NCI-H2227 (cell line): ENCODE data around the gene CIDEC.

ENCODE experiments used
- DNase-seq: peaks from one replicate; lab custom pipeline; 2025; ENCODE audit not compliant: unreplicated experiment; lab: John Stamatoyannopoulos, UW

The CIDEC gene, protein sequence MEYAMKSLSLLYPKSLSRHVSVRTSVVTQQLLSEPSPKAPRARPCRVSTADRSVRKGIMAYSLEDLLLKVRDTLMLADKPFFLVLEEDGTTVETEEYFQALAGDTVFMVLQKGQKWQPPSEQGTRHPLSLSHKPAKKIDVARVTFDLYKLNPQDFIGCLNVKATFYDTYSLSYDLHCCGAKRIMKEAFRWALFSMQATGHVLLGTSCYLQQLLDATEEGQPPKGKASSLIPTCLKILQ

DNA sequence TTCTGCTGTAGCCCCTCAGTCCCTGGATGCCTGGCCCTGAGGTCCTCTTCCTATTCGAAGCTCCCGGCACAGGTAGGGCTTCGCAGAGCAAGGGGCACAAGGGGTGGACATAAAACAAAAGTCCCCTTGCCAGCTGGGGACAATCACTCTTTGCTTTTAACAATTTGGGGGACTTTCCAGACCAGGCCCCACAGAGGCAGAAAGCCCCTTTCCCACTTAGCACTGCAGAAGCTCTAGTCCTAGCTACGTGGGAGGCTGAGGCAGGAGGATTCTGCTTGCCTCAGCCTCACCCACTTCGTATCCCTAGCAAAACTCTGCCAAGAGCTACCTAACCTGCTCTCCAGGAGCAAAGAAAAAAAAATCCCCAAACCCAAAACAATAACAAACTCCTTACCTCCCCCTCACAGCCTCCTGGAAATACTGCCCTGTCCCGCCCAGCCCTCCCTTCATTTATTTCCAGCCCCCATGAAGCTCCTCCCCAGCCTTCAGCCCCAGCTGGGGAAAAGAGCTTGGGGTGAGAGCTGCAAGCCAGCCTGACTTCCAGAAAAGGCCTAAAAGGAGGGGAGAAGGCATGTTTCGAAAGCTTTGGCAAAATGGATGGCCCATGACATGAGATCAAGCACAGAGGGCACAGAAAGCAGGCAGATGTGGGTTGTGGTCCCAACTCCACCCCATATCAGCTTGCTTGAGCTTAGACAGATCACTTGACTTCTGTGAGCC, at the start of gene CIDEC:
Gene CIDEC, minus strand, starts transcription at position 424 of the 720 bp plus-strand sequence. CDS start 1,767 bp downstream, outside the sequence.
- DNase-seq: no peak

DNA sequence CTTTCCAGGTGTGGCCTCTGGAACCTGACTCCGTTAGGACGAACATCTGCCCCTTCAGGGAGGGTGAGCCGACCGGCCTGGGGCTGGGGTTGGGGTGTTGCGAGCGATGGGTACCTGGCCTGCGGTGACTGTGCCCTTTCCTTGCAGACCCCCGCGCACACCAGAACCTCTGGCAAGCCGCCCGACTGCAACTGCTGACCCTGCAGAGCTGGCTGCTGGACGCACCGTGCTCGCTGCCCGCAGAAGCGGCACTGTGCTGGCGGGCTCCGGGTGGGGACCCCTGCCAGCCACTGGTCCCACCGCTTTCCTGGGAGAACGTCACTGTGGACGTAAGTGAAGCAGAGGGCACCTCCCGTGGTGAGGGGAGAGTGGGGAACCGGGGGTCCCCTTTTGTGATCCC, 48.1 kb upstream of the CIDEC start:
- DNase-seq: no peak

DNA sequence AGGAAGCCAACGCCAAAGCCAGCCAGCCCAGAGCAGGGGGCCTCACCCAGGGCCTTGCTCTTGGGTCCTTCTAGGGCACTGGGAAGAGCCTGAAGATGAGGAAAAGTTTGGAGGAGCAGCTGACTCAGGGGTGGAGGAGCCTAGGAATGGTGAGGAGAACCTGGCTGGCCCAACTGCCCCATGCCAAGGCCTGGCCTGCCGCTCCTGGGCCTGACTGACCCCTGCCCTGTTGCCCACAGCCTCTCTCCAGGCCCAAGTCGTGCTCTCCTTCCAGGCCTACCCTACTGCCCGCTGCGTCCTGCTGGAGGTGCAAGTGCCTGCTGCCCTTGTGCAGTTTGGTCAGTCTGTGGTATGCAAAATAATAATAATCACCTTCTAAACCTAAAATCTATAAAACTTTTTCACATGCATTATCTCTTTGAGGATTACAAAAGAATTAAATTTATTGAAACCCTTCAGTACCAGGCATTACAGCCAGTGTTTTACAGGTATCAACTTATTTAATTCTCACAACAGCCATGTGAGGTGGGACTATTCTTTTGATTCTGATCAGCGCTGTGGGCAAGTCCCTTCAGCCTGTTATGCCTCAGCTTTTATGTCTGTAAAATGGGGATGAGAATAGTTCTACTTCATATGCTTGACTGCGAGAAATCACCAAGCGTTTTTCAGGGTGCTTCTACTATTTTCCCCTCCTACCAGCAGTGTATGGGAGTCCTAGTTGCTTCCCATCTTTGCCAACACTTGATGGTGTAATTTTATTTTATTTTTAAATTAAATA, 38.4 kb upstream of the CIDEC start:
- no peak for DNase-seq

DNA sequence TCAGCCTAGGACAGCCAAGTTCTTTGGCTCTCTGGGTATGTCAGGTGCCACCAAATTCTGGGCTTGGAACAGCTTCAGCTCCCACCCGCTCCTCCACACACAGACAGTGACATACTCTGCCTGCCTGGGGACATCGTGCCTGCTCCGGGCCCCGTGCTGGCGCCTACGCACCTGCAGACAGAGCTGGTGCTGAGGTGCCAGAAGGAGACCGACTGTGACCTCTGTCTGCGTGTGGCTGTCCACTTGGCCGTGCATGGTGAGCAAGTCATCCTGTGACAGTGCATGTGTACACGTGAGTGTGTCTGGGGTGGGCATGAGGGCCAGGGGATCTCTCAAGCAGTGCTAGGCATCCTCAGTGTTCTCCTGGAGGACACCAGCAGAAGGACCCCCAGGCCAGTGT, 37.8 kb upstream of the CIDEC start:
- no peak for DNase-seq

DNA sequence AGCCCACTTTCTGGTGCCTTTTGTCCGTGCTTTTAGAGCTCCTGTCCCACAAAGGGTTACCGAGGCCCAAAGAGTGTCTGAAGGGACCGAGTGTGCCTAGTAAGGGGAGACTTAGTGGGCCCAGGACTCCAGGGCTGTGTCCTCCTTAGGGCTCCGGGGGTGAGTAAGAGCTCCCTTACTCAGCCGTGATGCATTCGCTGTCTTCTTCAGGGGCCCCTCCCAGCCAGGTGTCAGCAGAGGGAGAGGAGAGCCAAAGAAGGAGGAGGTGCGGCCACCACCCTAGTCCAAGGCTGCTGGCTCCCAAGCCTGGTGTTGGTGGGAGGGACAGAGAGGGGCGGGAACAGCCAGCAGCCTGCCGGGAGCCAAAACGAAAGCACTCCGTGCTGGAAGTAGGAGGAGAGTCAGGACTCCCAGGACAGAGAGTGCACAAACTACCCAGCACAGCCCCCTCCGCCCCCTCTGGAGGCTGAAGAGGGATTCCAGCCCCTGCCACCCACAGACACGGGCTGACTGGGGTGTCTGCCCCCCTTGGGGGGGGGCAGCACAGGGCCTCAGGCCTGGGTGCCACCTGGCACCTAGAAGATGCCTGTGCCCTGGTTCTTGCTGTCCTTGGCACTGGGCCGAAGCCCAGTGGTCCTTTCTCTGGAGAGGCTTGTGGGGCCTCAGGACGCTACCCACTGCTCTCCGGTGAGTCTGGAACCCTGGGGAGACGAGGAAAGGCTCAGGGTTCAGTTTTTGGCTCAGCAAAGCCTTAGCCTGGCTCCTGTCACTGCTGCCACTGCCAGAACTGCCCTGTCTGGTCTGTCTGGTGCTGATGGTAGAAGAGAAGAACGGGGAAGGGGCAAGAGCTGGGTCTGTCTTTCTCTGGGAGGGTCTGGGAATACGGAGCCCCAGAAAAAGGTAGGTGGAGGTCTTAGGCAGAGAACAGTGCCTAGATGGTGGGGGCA, 37.0 kb upstream of the CIDEC start, which contains the start of gene IL17RC:
Gene IL17RC, plus strand, starts transcription at position 365 of the 947 bp plus-strand sequence. Its CDS starts 218 bp downstream, at position 583.
- DNase-seq: peak; percentile 69

DNA sequence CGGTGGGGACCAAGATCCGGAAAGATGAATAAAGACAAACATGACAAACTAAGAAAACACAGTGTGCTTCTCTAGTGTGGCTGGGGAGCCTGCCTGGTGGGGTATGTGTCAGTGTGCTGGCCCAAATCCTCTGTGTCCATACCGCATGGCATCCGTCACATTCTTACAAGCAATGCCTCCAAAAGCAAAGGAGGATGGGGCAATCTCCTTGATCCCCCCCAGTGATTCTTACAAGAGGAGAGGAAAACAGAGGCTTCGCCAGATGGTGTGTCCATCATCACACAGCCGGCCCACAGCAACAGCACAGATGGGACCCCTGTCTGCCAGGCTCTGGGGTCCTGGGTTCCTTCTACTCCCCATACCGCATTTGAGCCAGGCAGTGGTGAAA, 36.3 kb upstream of the CIDEC start:
- DNase-seq: no peak

DNA sequence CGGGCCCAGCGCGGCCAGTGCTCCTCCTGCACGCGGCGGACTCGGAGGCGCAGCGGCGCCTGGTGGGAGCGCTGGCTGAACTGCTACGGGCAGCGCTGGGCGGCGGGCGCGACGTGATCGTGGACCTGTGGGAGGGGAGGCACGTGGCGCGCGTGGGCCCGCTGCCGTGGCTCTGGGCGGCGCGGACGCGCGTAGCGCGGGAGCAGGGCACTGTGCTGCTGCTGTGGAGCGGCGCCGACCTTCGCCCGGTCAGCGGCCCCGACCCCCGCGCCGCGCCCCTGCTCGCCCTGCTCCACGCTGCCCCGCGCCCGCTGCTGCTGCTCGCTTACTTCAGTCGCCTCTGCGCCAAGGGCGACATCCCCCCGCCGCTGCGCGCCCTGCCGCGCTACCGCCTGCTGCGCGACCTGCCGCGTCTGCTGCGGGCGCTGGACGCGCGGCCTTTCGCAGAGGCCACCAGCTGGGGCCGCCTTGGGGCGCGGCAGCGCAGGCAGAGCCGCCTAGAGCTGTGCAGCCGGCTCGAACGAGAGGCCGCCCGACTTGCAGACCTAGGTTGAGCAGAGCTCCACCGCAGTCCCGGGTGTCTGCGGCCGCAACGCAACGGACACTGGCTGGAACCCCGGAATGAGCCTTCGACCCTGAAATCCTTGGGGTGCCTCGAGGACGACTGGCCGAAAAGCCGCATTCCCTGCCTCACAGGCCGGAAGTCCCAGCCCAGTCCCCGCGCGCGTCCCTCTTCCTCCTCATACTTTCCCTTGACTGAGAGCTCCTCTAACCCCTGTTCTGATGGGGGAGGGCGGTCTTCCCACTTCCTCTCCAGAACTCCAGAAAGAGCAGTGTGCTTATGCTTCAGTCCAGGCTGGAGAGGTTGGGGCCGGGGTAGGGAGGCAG, 35.4 kb upstream of the CIDEC start:
- peak; percentile 52 for DNase-seq

DNA sequence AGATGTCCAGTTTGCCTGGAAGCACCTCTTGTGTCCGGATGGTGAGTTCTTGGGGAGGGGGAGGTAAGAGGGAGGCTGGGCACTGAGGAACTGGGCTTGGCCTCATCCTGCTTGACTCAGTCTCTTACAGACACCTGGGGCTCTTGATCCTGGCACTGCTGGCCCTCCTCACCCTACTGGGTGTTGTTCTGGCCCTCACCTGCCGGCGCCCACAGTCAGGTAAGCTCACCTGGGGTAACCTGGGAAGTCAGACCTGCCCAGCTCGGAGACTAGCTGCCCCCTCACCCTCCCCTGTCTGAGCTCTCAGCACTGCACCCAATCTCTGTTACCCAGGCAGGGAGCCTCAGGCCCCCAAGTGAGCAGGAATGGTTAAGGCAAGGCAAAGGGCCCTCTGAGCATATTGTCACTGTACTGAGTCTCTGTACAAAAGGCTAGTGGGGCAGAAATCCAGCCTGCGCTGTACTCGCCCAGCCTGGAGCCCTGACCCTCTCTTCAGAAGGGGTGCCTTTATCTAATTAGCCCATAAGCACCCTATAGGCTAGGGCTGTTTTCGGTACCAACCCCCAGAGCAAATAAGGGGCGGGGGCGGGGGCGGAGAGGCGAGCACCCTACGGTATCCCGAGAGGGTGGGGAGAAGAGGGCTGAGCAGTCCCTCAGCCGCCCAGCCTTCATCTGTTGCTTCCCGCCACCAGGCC, 34.7 kb upstream of the CIDEC start:
- no peak for DNase-seq

DNA sequence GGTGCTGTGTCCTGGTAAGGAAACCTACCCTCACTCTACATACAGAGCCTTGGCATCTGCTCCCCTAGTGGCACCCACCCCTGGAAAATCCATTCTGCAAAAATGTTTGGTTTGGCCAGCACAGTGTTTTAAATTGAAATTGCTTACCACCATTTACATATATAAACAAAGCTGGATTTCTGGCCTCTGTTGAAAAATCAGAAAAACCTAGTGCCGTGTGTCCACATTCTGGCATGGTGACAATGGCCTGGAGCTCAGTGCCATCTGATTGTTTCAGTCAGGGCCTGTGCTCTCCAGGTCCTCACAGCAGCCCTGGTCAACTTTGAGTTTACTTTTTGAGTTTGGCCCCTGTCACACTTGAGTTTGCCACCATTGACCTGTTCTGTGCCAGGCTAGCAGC, 34.0 kb upstream of the CIDEC start:
- no peak for DNase-seq

DNA sequence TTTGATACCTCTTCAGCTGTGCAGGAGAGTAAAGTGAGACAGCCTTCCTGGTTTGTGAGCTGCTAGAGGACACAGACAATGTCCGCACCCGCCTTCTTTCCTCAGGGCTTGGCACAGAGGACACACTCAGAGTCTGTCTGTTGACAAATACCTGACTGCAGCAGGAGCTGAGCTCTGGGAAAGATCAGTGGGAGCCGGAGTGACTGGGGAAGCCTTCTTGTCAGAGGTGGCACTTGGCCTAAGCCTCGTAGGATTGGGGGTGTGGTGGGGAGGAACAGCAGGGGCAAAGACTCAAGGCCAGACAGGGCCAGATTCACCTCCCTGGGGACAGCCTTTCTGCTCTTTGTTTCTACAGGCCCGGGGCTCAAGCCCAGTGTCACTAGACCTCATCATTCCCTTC, 33.5 kb upstream of the CIDEC start:
- DNase-seq: no peak

DNA sequence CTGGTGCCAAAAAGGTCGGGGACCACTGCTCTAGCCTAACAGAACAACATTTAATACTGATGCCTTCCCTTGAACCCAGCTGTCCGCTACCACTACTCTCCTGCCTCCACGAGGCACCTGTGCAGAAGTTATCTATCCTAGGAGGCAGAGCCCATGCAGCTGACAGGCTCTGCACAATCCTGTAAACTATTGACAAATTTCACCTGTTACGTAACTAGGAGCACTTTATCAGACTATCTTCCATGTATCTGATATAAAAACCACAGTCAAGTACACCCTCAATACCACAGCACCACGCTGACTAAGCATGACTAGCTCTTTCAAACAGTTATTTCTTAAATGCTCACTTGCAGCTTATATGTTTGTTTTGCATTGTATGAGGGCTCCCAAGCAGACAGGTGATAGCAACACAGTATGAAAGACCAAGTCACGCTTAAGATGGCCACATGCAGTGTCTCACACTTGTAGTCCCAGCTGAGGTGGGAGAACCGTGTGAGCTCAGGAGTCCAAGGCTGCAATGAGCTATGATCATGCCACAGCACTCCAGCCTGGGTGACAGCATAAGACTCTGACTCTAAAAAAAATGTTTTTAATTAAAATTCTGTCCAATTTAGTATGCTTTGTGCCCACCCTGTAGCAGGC, 32.4 kb upstream of the CIDEC start:
- DNase-seq: no peak

DNA sequence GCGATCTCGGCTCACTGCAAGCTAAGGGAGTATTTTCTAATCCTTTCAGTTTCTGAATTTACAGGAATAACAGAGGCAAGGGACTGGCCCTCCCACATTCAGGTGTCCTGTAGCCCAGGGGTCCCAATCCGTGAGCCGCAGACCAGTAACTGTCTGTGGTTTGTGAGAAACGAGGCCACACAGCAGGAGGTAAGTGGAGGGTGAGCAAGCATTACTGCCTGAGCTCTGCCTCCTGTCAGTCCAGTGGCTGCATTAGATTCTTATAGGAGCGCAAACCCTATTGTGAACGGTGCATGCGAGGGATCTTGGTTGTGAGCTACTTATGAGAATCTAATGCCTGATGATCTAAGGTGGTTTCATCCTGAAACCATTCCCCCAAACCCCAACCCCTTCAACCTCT, 31.8 kb upstream of the CIDEC start:
- DNase-seq: no peak

DNA sequence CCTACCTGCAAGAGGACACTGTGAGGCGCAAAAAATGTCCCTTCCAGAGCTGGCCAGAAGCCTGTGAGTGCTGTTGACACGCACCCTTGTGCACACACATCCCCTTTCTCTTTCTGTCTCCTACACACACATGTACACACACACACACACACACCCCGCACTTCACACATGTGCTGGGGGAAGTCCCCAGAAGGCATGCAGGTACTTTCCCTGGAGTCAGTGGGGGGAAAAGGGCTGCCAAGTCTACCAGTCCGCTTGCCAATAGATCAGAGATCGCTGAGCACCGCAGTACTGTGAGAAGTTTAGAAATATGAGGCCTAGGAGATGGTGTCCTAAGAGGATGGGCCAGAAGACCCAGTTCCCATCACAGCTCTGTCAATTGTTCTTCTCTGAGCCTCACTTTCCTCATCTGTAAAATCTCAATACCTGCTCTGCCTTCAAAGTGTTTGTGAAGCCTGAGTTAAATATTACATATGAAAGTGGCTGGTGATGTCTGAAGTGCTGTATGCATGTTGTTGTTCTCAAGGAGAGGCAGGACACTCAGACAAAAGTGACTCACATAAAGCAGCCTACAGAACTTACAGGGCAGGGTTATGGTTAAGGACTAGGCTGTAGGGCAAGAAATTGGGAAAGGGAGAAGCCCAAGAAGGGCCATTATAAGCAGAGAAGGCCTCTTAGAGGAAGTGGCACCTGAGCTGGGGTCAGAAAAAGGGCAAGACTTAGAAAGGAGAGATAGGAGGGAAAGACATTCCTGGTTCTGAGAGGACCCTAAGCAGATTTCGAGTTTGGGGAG, 29.4 kb upstream of the CIDEC start:
- DNase-seq: no peak

DNA sequence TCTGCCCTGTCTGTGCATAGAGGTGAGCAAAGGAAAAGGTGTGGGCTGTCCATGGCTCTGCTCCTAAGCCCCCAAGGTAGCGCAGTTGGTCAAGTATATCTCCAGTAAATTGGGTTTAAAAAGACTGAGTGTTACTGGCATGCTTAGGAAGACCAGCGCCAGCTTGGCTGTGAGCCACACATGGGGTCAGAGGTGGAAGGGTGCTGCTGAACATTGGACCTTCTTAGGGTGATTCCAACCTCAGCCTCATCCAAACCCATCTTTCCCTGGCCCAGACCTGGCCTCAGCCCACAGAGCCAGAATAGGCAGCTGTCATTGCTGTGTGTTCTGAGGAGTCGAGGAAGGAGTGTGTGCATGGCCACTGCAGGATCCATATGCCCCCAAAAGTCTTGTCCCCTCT, 28.2 kb upstream of the CIDEC start:
- DNase-seq: no peak

DNA sequence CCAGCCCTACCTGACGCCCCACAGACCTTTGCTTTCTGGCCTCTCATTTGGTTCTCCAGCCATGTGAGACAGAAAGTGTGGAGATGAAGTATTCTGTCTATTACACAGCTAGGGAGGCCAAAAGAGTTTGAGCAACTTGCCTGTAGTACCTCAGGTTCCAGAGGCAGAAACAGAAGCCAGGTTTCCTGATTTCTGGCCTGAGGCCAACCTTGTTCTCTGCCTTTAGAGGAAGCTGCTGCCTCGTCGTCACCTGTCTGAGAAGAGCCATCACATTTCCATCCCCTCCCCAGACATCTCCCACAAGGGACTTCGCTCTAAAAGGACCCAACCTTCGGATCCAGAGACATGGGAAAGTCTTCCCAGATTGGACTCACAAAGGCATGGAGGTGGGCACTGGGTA, 26.4 kb upstream of the CIDEC start:
- no peak for DNase-seq

DNA sequence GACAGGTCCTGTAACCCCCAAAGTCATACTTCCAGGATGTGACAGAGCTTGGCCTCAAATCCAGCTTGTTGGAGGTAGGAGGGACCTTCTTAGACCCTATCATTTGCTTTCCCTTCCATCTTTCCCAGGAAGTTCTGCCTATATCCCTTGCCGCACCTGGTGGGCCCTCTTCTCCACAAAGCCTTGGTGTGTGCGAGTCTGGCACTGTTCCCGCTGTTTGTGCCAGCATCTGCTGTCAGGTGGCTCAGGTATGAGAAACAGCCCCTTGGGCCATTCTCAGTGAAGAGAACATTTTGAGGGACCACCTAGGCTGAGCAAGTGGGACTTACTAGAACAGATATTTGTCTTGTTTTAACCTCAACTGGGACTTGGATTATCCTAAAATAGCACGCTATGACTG, 23.9 kb upstream of the CIDEC start:
- no peak for DNase-seq

DNA sequence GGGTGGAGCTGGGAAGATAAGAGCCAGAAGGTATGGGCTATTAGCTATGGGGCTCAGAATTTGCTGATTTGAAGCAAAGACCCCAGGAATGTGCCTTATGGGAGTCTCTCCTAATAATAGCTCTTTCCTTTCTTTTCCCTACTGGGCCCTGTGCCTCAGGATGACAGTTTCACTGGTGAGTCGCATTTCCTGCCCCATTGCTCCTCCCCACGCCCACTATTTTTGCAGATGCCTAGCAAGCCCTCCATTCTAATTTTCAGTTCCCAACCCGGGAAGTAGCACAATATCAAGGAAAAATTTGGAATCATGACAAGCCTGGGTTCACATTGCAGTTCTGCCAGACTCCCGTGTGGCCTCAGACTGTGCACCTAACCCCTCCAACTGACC, 23.2 kb upstream of the CIDEC start:
- DNase-seq: no peak
